Esophagus squamous epithelium (tissue), 5 donors: ENCODE data around the gene PDE3A. TPM values are rescaled to one million over a fixed set of nuclear protein-coding genes. Genes with fewer than 3 reads are reported as not detected.

ENCODE experiments used
- DNase-seq: peaks from one replicate; lab custom pipeline; 2025; lab: John Stamatoyannopoulos, UW
- H3K27ac ChIP-seq, 4 donors: fragments of 200-600 bp; sonication (generic); one replicate each; pipeline ENCODE4 v1.5.1; 2016 to 2019; ENCODE audit warnings: mild to moderate bottlenecking in 1 of 4
- H3K27me3 ChIP-seq, 4 donors: fragments of 200-600 bp; sonication (generic); 1 replicate in 3 of 4; 2 replicates in 1 of 4; pipeline versions ENCODE4 v1.5.1 to v1.6.0; 2017 to 2021; ENCODE audit warnings: antibody characterized with exemption in 1 of 4
- H3K36me3 ChIP-seq, 3 donors: fragments of 200-600 bp; sonication (generic); one replicate each; pipeline ENCODE4 v1.5.1; 2016 to 2019
- H3K4me1 ChIP-seq, 3 donors: fragments of 200-600 bp; sonication (generic); one replicate each; pipeline ENCODE4 v1.5.1; 2017 to 2019
- H3K4me3 ChIP-seq, 4 donors: fragments of 200-600 bp; sonication (generic); 1 replicate in 3 of 4; 2 replicates in 1 of 4; pipeline ENCODE4 v1.5.1; 2016 to 2019; ENCODE audit warnings: mild to moderate bottlenecking in 2 of 4, moderate library complexity in 1 of 4
- H3K9me3 ChIP-seq, 3 donors: fragments of 200-600 bp; sonication (generic); one replicate each; pipeline ENCODE4 v1.5.1; 2016 to 2019
- POLR2A ChIP-seq, 4 donors: fragments of 450-650 bp; IDR thresholded peaks; one replicate each; pipeline ENCODE4 v1.6.1; 2017; ENCODE audit warnings: antibody characterized with exemption in 4 of 4, mild to moderate bottlenecking in 4 of 4, moderate library complexity in 3 of 4
- WGBS, 2 donors: methylation state at CpG; one replicate each; pipeline ENCODE4 v1.1.5; 2018; 5-methylcytosine and 5-hydroxymethylcytosine counted together
- intact Hi-C: fragments of 100-400 bp; cut with DNase I; formaldehyde crosslinking; loops from one replicate; pipeline ENCODE4 v1.15.0; 2022
- total RNA-seq, 4 donors: library from RNA; depleted of rRNA; stranded (reverse); fragments of >200 nt; gene quantifications; one replicate each; pipeline ENCODE4 v1.1.0, GENCODE V29; 2016
- TF ChIP-seq, protein P1 (sequence below), 6 experiments: fragments of 450-650 bp in 4 of 6; fragments of 200-600 bp in 2 of 6; sonication (generic) in 2 of 6; IDR thresholded peaks; one replicate each; pipeline ENCODE4 v1.5.1; 2016 to 2019; ENCODE audit warnings: antibody characterized with exemption in 6 of 6, mild to moderate bottlenecking in 4 of 6, moderate library complexity in 4 of 6
- donor health status: DM: yes; HTN: yes; CAD: no.

Gene PDE3A
- total RNA-seq, 4 donors from 2014 or later, result 0.30 to 5.5 (median 3.1) TPM

GRCh38 chr12:20436316-20436715 lies 68.0 kb downstream of the PDE3A start:
- intact Hi-C loops, result no loop called here
- TF ChIP-seq, protein P1, sequence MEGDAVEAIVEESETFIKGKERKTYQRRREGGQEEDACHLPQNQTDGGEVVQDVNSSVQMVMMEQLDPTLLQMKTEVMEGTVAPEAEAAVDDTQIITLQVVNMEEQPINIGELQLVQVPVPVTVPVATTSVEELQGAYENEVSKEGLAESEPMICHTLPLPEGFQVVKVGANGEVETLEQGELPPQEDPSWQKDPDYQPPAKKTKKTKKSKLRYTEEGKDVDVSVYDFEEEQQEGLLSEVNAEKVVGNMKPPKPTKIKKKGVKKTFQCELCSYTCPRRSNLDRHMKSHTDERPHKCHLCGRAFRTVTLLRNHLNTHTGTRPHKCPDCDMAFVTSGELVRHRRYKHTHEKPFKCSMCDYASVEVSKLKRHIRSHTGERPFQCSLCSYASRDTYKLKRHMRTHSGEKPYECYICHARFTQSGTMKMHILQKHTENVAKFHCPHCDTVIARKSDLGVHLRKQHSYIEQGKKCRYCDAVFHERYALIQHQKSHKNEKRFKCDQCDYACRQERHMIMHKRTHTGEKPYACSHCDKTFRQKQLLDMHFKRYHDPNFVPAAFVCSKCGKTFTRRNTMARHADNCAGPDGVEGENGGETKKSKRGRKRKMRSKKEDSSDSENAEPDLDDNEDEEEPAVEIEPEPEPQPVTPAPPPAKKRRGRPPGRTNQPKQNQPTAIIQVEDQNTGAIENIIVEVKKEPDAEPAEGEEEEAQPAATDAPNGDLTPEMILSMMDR (IDR thresholded peaks at IDR 0.05), result no peak
- TF ChIP-seq POLR2A (IDR thresholded peaks at IDR 0.05), result no peak
- Histone ChIP-seq H3K9me3 (no peaks in the 10 kb centered on the region), H3K27me3 (no peaks in the 10 kb centered on the region), H3K27ac (no peak overlapping the region), H3K4me1 (no peaks in the 10 kb centered on the region), H3K36me3 (no peaks in the 10 kb centered on the region), H3K4me3 (no peak overlapping the region)
- DNase-seq, result no peak

- no peak overlapping the region for H3K4me3 ChIP-seq
- intact Hi-C loops, result no loop called here
- WGBS, 2 donors, result 58 to 86% methylated on average over 2 of the region's 2 CpGs
- no peaks in the 10 kb centered on the region for H3K4me1 ChIP-seq
- no peak for DNase-seq
- H3K36me3 ChIP-seq, result no peaks in the 10 kb centered on the region
- no peaks in the 10 kb centered on the region for H3K27me3 ChIP-seq
- H3K9me3 ChIP-seq, result no peaks in the 10 kb centered on the region
- no peak overlapping the region for H3K27ac ChIP-seq
- TF ChIP-seq, protein P1 (IDR thresholded peaks at IDR 0.05), result no peak
- TF ChIP-seq POLR2A (IDR thresholded peaks at IDR 0.05), result no peak
These were observed 70.0 kb downstream of the PDE3A start for GRCh38 chr12:20438299-20438779.

DNA sequence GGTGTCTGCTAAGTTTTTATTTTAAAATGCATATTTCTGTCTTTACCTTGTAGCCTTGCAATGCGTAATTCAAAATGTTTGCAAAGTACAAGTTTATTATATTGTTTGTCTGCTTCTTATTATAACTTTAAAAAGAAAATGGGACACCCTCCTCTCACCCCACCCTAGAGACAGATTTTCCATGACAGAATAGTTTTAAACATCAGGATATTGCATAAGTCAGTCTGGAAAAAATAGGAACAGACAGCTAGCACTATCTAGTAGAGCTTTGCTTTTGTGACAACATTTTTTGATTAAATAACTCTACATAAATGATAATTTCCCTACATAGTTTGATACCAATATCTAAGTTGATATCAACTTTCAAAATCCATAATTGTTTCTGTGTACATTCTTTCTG lies 71.3 kb downstream of the PDE3A start:
- intact Hi-C loops, result no loop called here

GRCh38 chr12:20440408-20440807 lies 72.1 kb downstream of the PDE3A start:
- Histone ChIP-seq H3K27ac (peak overlapping the region in 2 of 4 donors; percentile 10 to 25), H3K36me3 (no peaks in the 10 kb centered on the region), H3K27me3 (no peaks in the 10 kb centered on the region), H3K4me3 (no peak overlapping the region), H3K9me3 (no peaks in the 10 kb centered on the region), H3K4me1 (peaks cover 0 to 16% (median 0%) of the 10 kb centered on the region in 3 donors)
- WGBS, 2 donors, result 21 to 36% methylated on average over 1 of the region's 1 CpG
- no peak for TF ChIP-seq POLR2A (IDR thresholded peaks at IDR 0.05)
- TF ChIP-seq, protein P1 (IDR thresholded peaks at IDR 0.05), result no peak
- intact Hi-C loops, result no loop called here
- no peak for DNase-seq

More for the DNA sequence above, 71.3 kb downstream of the PDE3A start:
- no peaks in the 10 kb centered on the region for H3K36me3 ChIP-seq
- 39 to 82% methylated on average over 1 of the region's 1 CpG for WGBS, 2 donors
- TF ChIP-seq, protein P1 (IDR thresholded peaks at IDR 0.05), result no peak
- no peak for TF ChIP-seq POLR2A (IDR thresholded peaks at IDR 0.05)
- H3K4me3 ChIP-seq, result no peak overlapping the region
- H3K9me3 ChIP-seq, result no peaks in the 10 kb centered on the region
- no peaks in the 10 kb centered on the region for H3K27me3 ChIP-seq
- peak overlapping the region in 1 of 4 donors; percentile 25 for H3K27ac ChIP-seq
- DNase-seq, result no peak
- H3K4me1 ChIP-seq, result peaks cover 0 to 11% (median 0%) of the 10 kb centered on the region in 3 donors

GRCh38 chr12:20442322-20442721 lies 74.0 kb downstream of the PDE3A start:
- TF ChIP-seq POLR2A (IDR thresholded peaks at IDR 0.05), result no peak
- TF ChIP-seq, protein P1 (IDR thresholded peaks at IDR 0.05), result no peak
- Histone ChIP-seq H3K27ac (no peak overlapping the region), H3K9me3 (no peaks in the 10 kb centered on the region), H3K4me1 (peaks cover 0 to 16% (median 0%) of the 10 kb centered on the region in 3 donors), H3K4me3 (no peak overlapping the region), H3K36me3 (no peaks in the 10 kb centered on the region), H3K27me3 (no peaks in the 10 kb centered on the region)
- DNase-seq, result no peak
- intact Hi-C loops, result no loop called here
- 66 to 74% methylated on average over 6 of the region's 6 CpGs for WGBS, 2 donors
